A549 (cell line): ENCODE measurements around the gene DDX54. TPM values are rescaled to one million over a fixed set of nuclear protein-coding genes. Genes with fewer than 3 reads are reported as not detected.

ENCODE experiments used
- ATAC-seq, 2 experiments: fragments of 200-7000 bp in 1 of 2; fragments of >200 bp in 1 of 2; cut with Nextera tagmentation in 1 of 2; cut with Tn5 transposase in 1 of 2; 3 replicates each; pipeline versions ENCODE4 v1.8.0 to v1.9.1; 2018 to 2020; ENCODE audit warnings: mild to moderate bottlenecking in 1 of 2, moderate library complexity in 1 of 2
- CTCF ChIA-PET: fragments of 300-600 bp; sonication (Branson Sonifier 250); formaldehyde crosslinking; extraction: SDS; loops from one replicate; lab custom pipeline; 2021; ENCODE audit warnings: antibody characterized with exemption, inconsistent platforms; lab: Yijun Ruan, JAX
- POLR2A ChIA-PET: fragments of 350-600 bp; formaldehyde crosslinking; extraction: SDS; loops from one replicate; lab custom pipeline; 2021; ENCODE audit warnings: antibody characterized with exemption, inconsistent platforms; lab: Yijun Ruan, JAX
- DNase-seq, 2 experiments: peaks; one replicate each; pipeline versions ENCODE4 v3.0.0 to v3.0.0-alpha.2; 2011 to 2016; ENCODE audit warnings: low read depth in 1 of 2, low spot score in 1 of 2
- FAIRE-seq: peaks from 2 replicates; lab custom pipeline; 2011; peaks lifted over from hg19 to GRCh38; lab: Jason Lieb, UNC
- H3K27ac ChIP-seq, 2 experiments: fragments of >200 bp; sonication (Bioruptor Twin); formaldehyde crosslinking; 3 replicates each; pipeline ENCODE4 v1.5.1; 2016 to 2017
- H3K4me1 ChIP-seq: fragments of >200 bp; sonication (Bioruptor Twin); formaldehyde crosslinking; 3 replicates; pipeline ENCODE4 v1.6.1; 2016
- H3K4me2 ChIP-seq: fragments of >200 bp; sonication (Bioruptor Twin); formaldehyde crosslinking; 3 replicates; pipeline ENCODE4 v1.6.1; 2016
- H3K4me3 ChIP-seq: fragments of >200 bp; sonication (Bioruptor Twin); formaldehyde crosslinking; 3 replicates; pipeline ENCODE4 v1.5.1; 2016
- H3K9me3 ChIP-seq: fragments of >200 bp; sonication (Bioruptor Twin); formaldehyde crosslinking; 3 replicates; pipeline ENCODE4 v1.6.1; 2016
- ATOH8 ChIP-seq: fragments of 250-450 bp; sonication (Bioruptor Pico); IDR thresholded peaks from 2 replicates; pipeline ENCODE4 v1.5.0; 2020; ENCODE audit warnings: low read depth, mild to moderate bottlenecking, moderate library complexity
- BCL3 ChIP-seq: fragments of >200 bp; sonication (Bioruptor Twin); formaldehyde crosslinking; IDR thresholded peaks from 3 replicates; pipeline ENCODE4 v1.6.1; 2016
- CBX8 ChIP-seq: fragments of 200-600 bp; sonication (generic); IDR thresholded peaks from 2 replicates; pipeline ENCODE4 v1.6.1; 2016
- CEBPB ChIP-seq, 2 experiments: fragments of >200 bp in 1 of 2; sonication (Bioruptor Twin) in 1 of 2; formaldehyde crosslinking in 1 of 2; IDR thresholded peaks; 2 replicates each; pipeline ENCODE4 v1.6.1; 2012 to 2016
- CHD4 ChIP-seq: fragments of 200-600 bp; sonication (generic); IDR thresholded peaks from 2 replicates; pipeline ENCODE4 v1.6.1; 2016; ENCODE audit warnings: antibody characterized with exemption, mild to moderate bottlenecking, borderline replicate concordance
- EHMT2 ChIP-seq: fragments of 200-600 bp; sonication (generic); IDR thresholded peaks from 2 replicates; pipeline ENCODE4 v1.6.1; 2016; ENCODE audit warnings: antibody characterized with exemption, low read depth, mild to moderate bottlenecking, moderate library complexity
- ESRRA ChIP-seq: fragments of 150-350 bp; IDR thresholded peaks from 2 replicates; pipeline ENCODE4 v1.6.1; 2014; ENCODE audit warnings: mild to moderate bottlenecking, low read length, borderline replicate concordance
- HDAC2 ChIP-seq: fragments of 200-600 bp; sonication (generic); IDR thresholded peaks from 2 replicates; pipeline ENCODE4 v1.6.1; 2016
- HES2 ChIP-seq: fragments of >200 bp; sonication (Bioruptor Twin); formaldehyde crosslinking; IDR thresholded peaks from 2 replicates; pipeline ENCODE4 v1.6.1; 2016
- HOXB13 ChIP-seq: fragments of 250-450 bp; sonication (Bioruptor Pico); IDR thresholded peaks from 2 replicates; pipeline ENCODE4 v1.5.0; 2020; ENCODE audit warnings: low read depth, mild to moderate bottlenecking, moderate library complexity
- KDM1A ChIP-seq: fragments of 200-600 bp; sonication (generic); IDR thresholded peaks from 2 replicates; pipeline ENCODE4 v1.6.1; 2016; ENCODE audit warnings: low read depth, mild to moderate bottlenecking
- MAFK ChIP-seq: fragments of 450-650 bp; IDR thresholded peaks from 2 replicates; pipeline ENCODE4 v1.6.1; 2014; ENCODE audit not compliant: partially characterized antibody
- MAX ChIP-seq: IDR thresholded peaks from 2 replicates; pipeline ENCODE4 v1.6.1; 2012
- MAZ ChIP-seq: fragments of 150-350 bp; IDR thresholded peaks from 2 replicates; pipeline ENCODE4 v1.6.1; 2014; ENCODE audit warnings: antibody characterized with exemption, low read depth, low read length, borderline replicate concordance
- MYC ChIP-seq: IDR thresholded peaks from 2 replicates; pipeline ENCODE4 v1.6.1; 2012; ENCODE audit warnings: mild to moderate bottlenecking, inconsistent platforms, low read length, improper control_type of control experiment, borderline replicate concordance
- NFE2L2 ChIP-seq: fragments of 150-350 bp; conservative IDR thresholded peaks from 2 replicates; pipeline ENCODE4 v1.6.1; 2014; ENCODE audit warnings: low read length
- NPAS2 ChIP-seq: fragments of 250-450 bp; sonication (Bioruptor Pico); IDR thresholded peaks from 2 replicates; pipeline ENCODE4 v1.8.0; 2022; ENCODE audit warnings: mild to moderate bottlenecking, moderate library complexity, borderline replicate concordance
- NR3C1 ChIP-seq: fragments of >200 bp; sonication (Bioruptor Twin); formaldehyde crosslinking; IDR thresholded peaks from 3 replicates; pipeline ENCODE4 v1.6.1; 2017
- POLR2AphosphoS2 ChIP-seq: conservative IDR thresholded peaks from 2 replicates; pipeline ENCODE4 v1.6.1; 2012; ENCODE audit warnings: low read length, improper control_type of control experiment, inconsistent platforms
- RAD21 ChIP-seq, 2 experiments: fragments of >200 bp in 1 of 2; sonication (Bioruptor Twin) in 1 of 2; formaldehyde crosslinking in 1 of 2; IDR thresholded peaks in 1 of 2; conservative IDR thresholded peaks in 1 of 2; 2 replicates in 1 of 2; 3 replicates in 1 of 2; pipeline ENCODE4 v1.6.1; 2012 to 2018; ENCODE audit warnings: inconsistent platforms in 1 of 2
- RCOR1 ChIP-seq: fragments of 150-350 bp; IDR thresholded peaks from 2 replicates; pipeline ENCODE4 v1.6.1; 2014; ENCODE audit warnings: antibody characterized with exemption, low read length, low read depth
- SMC3 ChIP-seq: fragments of >200 bp; sonication (Bioruptor Twin); formaldehyde crosslinking; IDR thresholded peaks from 3 replicates; pipeline ENCODE4 v1.6.1; 2018; ENCODE audit warnings: inconsistent platforms
- TP53 ChIP-seq: fragments of 250-450 bp; sonication (Bioruptor Pico); IDR thresholded peaks from 2 replicates; pipeline ENCODE4 v1.5.0; 2021; ENCODE audit warnings: mild to moderate bottlenecking, moderate library complexity
- USF2 ChIP-seq: fragments of 450-650 bp; IDR thresholded peaks from 2 replicates; pipeline ENCODE4 v1.6.1; 2014; ENCODE audit warnings: antibody characterized with exemption
- ZFP36 ChIP-seq: fragments of 450-650 bp; IDR thresholded peaks from 2 replicates; pipeline ENCODE4 v1.6.1; 2014; ENCODE audit warnings: borderline replicate concordance; ENCODE audit not compliant: partially characterized antibody
- ZSCAN20 ChIP-seq: fragments of 250-450 bp; sonication (Bioruptor Pico); IDR thresholded peaks from 2 replicates; pipeline ENCODE4 v1.8.0; 2022; ENCODE audit warnings: mild to moderate bottlenecking, moderate library complexity
- WGBS: methylation state at CpG from one replicate; pipeline ENCODE4 v1.1.6; 2017; ENCODE audit errors: missing lambda C conversion rate; 5-methylcytosine and 5-hydroxymethylcytosine counted together
- polyA plus RNA-seq, 4 experiments: library from polyadenylated mRNA; depleted of rRNA in 3 of 4; stranded (reverse); fragments of >200 nt; fragmentation: RNase III in 1 of 4; extraction: RNeasy Plus Mini Kit Qiagen cat#74134 plus additional on column Dnase treatment in 1 of 4; gene quantifications; 2 replicates in 3 of 4; 3 replicates in 1 of 4; pipeline ENCODE4 v1.2.3, GENCODE V29; 2011 to 2017
- TF ChIP-seq, protein P1 (sequence below): fragments of 150-350 bp; IDR thresholded peaks from 2 replicates; pipeline ENCODE4 v1.6.1; 2014; ENCODE audit warnings: low read depth, mild to moderate bottlenecking, low read length

Gene DDX54
- polyA plus RNA-seq, 2 of the 4 experiments (the other 2 are of a cell fraction) = 62.4 to 64.5 TPM

- ATAC-seq = no peak
- no peak overlapping the region for H3K4me2 ChIP-seq
- no peak for TF ChIP-seq CBX8
- TF ChIP-seq HDAC2 = no peak
- no peak for TF ChIP-seq POLR2AphosphoS2
- TF ChIP-seq MYC = no peak
- TF ChIP-seq, protein P1, sequence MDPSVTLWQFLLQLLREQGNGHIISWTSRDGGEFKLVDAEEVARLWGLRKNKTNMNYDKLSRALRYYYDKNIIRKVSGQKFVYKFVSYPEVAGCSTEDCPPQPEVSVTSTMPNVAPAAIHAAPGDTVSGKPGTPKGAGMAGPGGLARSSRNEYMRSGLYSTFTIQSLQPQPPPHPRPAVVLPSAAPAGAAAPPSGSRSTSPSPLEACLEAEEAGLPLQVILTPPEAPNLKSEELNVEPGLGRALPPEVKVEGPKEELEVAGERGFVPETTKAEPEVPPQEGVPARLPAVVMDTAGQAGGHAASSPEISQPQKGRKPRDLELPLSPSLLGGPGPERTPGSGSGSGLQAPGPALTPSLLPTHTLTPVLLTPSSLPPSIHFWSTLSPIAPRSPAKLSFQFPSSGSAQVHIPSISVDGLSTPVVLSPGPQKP = no peak
- no peak for TF ChIP-seq NR3C1
- no peak for TF ChIP-seq MAX
- TF ChIP-seq MAZ = no peak
- no peak for TF ChIP-seq NFE2L2
- no peak for TF ChIP-seq TP53 (CRISPR knock-in tag)
- no peak overlapping the region for H3K4me3 ChIP-seq
- WGBS = 72% methylated on average over 12 of the region's 12 CpGs
- no peak overlapping the region for H3K27ac ChIP-seq
- H3K4me1 ChIP-seq = peaks cover 6% of the 10 kb centered on the region; the same call in 1 of the 3 replicates
- H3K9me3 ChIP-seq = peaks cover 9% of the 10 kb centered on the region; the same call in 2 of the 3 replicates
- no peak for DNase-seq
- no peak for FAIRE-seq
- CTCF ChIA-PET = interaction anchor here (1.2 to 2.8 kb wide), 2 partner anchors 10 to 28 kb away, joined by 5 to 14 read pairs; partner anchors contain the start of gene RASAL1
- POLR2A ChIA-PET = no interaction called here
These were observed 39.3 kb downstream of the DDX54 start for GRCh38 chr12:113145720-113146551.

DNA sequence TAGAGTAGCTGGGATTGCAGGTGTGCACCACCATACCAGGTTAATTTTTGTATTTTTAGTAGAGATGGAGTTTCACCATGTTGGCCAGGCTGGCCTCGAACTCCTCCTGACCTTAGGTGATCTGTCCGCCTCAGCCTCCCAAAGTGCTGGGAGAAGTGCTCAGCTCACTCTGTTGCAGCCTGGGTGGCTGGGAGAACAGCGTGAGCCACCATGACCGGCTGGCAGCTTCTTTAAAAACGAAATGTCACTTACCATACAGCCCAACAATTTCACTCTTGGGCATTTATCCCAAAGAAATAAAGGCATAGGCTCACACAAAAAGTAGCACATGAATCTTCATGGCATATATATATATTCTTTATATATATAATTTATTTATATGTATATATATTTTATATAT lies 40.5 kb downstream of the DDX54 start:
- Histone ChIP-seq H3K4me2 (no peak overlapping the region), H3K4me1 (peaks cover 5% of the 10 kb centered on the region; the same call in 1 of the 3 replicates), H3K27ac (no peak overlapping the region), H3K4me3 (no peak overlapping the region), H3K9me3 (peaks cover 9% of the 10 kb centered on the region; the same call in 2 of the 3 replicates)
- TF ChIP-seq MYC (no peak), HES2 (no peak), BCL3 (no peak), SMC3 (no peak), RAD21 (conservative IDR thresholded peaks at IDR 0.05 in 1 of 2, IDR thresholded peaks at IDR 0.05 in 1 of 2) (no peak), HOXB13 (CRISPR knock-in tag) (no peak), KDM1A (no peak), ZFP36 (no peak), NFE2L2 (no peak), RCOR1 (no peak), CEBPB (IDR thresholded peaks at IDR 0.05) (no peak)
- POLR2A ChIA-PET = no interaction called here
- CTCF ChIA-PET = interaction anchor here (0.9 to 2.8 kb wide), 3 partner anchors 9 to 46 kb away, joined by 3 to 14 read pairs (median 5); partner anchors contain the start of gene RASAL1
- ATAC-seq = no peak
- 68% methylated on average over 5 of the region's 5 CpGs for WGBS
- FAIRE-seq = no peak
- no peak for DNase-seq

GRCh38 chr12:113143959-113144358 lies 41.3 kb downstream of the DDX54 start:
- CTCF ChIA-PET = no interaction called here
- ATAC-seq = no peak
- H3K4me1 ChIP-seq = no peaks in the 10 kb centered on the region
- no peak overlapping the region for H3K27ac ChIP-seq
- H3K4me2 ChIP-seq = no peak overlapping the region
- no peak for DNase-seq
- peaks cover 9% of the 10 kb centered on the region; the same call in 2 of the 3 replicates for H3K9me3 ChIP-seq
- H3K4me3 ChIP-seq = no peak overlapping the region
- TF ChIP-seq SMC3 (no peak), NPAS2 (CRISPR knock-in tag) (no peak), ATOH8 (CRISPR knock-in tag) (no peak), HDAC2 (no peak), EHMT2 (no peak), USF2 (no peak), POLR2AphosphoS2 (no peak), MAFK (no peak), ZSCAN20 (CRISPR knock-in tag) (no peak), ESRRA (no peak), NR3C1 (no peak), CHD4 (no peak), RCOR1 (no peak)
- POLR2A ChIA-PET = no interaction called here
- 72% methylated on average over 8 of the region's 8 CpGs for WGBS
- FAIRE-seq = no peak
